Heart left ventricle (tissue), 16 donors: ENCODE measurements around the gene UBAP1L. TPM values are rescaled to one million over a fixed set of nuclear protein-coding genes. Genes with fewer than 3 reads are reported as not detected.

Source experiments
- ATAC-seq, 4 donors: fragments of 200-7000 bp; cut with Tn5 transposase; one replicate each; pipeline ENCODE4 v1.9.1; 2020 to 2022; ENCODE audit warnings: moderate library complexity in 4 of 4, mild to moderate bottlenecking in 3 of 4, moderate number of reproducible peaks in 1 of 4
- DNase-seq, 5 donors: peaks; one replicate each; pipeline ENCODE4 v3.0.0-alpha.2; 2020
- H3K27ac ChIP-seq, 12 donors: fragments of 200-600 bp; sonication (generic) in 4 of 12; one replicate each; pipeline versions ENCODE4 v1.5.0 to v1.8.0; 2016 to 2022; ENCODE audit warnings: mild to moderate bottlenecking in 2 of 12
- H3K27me3 ChIP-seq, 9 donors: fragments of 200-600 bp; sonication (generic) in 2 of 9; one replicate each; pipeline versions ENCODE4 v1.5.1 to v1.8.0; 2016 to 2022; ENCODE audit warnings: mild to moderate bottlenecking in 3 of 9
- H3K36me3 ChIP-seq, 9 donors: fragments of 200-600 bp; sonication (generic) in 2 of 9; one replicate each; pipeline versions ENCODE4 v1.5.0 to v1.8.0; 2018 to 2022; ENCODE audit warnings: mild to moderate bottlenecking in 2 of 9
- H3K4me1 ChIP-seq, 12 donors: fragments of 200-600 bp; sonication (generic) in 4 of 12; one replicate each; pipeline versions ENCODE4 v1.5.0 to v1.8.0; 2016 to 2022; ENCODE audit warnings: mild to moderate bottlenecking in 3 of 12
- H3K4me3 ChIP-seq, 12 donors: fragments of 200-600 bp; sonication (generic) in 4 of 12; one replicate each; pipeline versions ENCODE4 v1.5.0 to v1.8.0; 2017 to 2022; ENCODE audit warnings: mild to moderate bottlenecking in 9 of 12, moderate library complexity in 4 of 12
- H3K9me3 ChIP-seq, 12 donors: fragments of 200-600 bp; sonication (generic) in 4 of 12; one replicate each; pipeline versions ENCODE4 v1.5.0 to v1.8.0; 2016 to 2022; ENCODE audit warnings: mild to moderate bottlenecking in 1 of 12
- POLR2A ChIP-seq, 2 donors: fragments of 450-650 bp; IDR thresholded peaks; one replicate each; pipeline ENCODE4 v1.6.1; 2017; ENCODE audit warnings: antibody characterized with exemption in 2 of 2, mild to moderate bottlenecking in 2 of 2, moderate library complexity in 2 of 2
- WGBS, 4 donors: extraction: QIAGEN DNeasy Blood & Tissue Kit in 2 of 4; methylation state at CpG; one replicate each; pipeline versions ENCODE4 v1.1.5 to v1.1.7; 2013 to 2018; 5-methylcytosine and 5-hydroxymethylcytosine counted together
- intact Hi-C, 10 donors: fragments of 100-400 bp; cut with DNase I; formaldehyde crosslinking; loops; one replicate each; pipeline versions ENCODE4 v1.11.1 to v1.14.2; 2022
- polyA plus RNA-seq, 2 donors: library from polyadenylated mRNA; stranded (reverse); fragments of 200-250 nt; gene quantifications; one replicate each; pipeline ENCODE4 v1.2.3, GENCODE V29; 2013
- total RNA-seq, 9 donors: library from RNA; depleted of rRNA in 2 of 9; stranded (reverse); fragments of >200 nt in 2 of 9; fragmentation: NEBNext Ultra II Directional in 3 of 9; extraction: Animal tissue kit (Norgen Biotek cat#: 25700) in 3 of 9; gene quantifications; one replicate each; pipeline versions ENCODE4 v1.1.0 to v1.2.4, GENCODE V29; 2016 to 2023
- TF ChIP-seq, protein P1 (sequence below), 12 donors: fragments of 200-600 bp; sonication (generic) in 4 of 12; IDR thresholded peaks; one replicate each; pipeline versions ENCODE4 v1.5.0 to v1.8.0; 2018 to 2022; ENCODE audit warnings: antibody characterized with exemption in 12 of 12, mild to moderate bottlenecking in 5 of 12
- donor health status: ischemic (EF 13 %, LVEDD 7.1; RV severe dilation, severe dysfunction).
- donor health status: healthy with polysubstance abuse.
- donor health status: DM: no; HTN: yes; CAD: no.
- donor health status: DM: no; HTN: no; CAD: no.
- donor health status: ischemic (EF 25% LVEDD 6.9; RV normal size, moderate dysfunction).
- donor health status: ischemic (EF 25% LVEDD 5.7; RV mildly dilated, moderate dysfunction).
- donor health status: healthy.
- donor health status: DM: yes; HTN: yes; CAD: no.
- donor health status: ischemic (EF 35%, LVEDD 5.7; RV mildly dilated, moderate dysfunction).
- donor health status: nonischemic (EF 11% LVEDD 7.7; RV severe dilation, severe dysfunction).
- donor health status: DM: yes; HTN: yes; CAD: no.
- donor health status: PGD.
- donor health status: ischemic (EF 29% LVEDD 5.4; RV normal size, mild dysfunction).
- donor health status: nonischemic (EF 23%, LVEDD 6.1; RV moderate dilation, normal function).

UBAP1L gene
- total and polyA plus RNA-seq, 11 donors = 0.51 to 2.2 (median 1.3) TPM

DNA sequence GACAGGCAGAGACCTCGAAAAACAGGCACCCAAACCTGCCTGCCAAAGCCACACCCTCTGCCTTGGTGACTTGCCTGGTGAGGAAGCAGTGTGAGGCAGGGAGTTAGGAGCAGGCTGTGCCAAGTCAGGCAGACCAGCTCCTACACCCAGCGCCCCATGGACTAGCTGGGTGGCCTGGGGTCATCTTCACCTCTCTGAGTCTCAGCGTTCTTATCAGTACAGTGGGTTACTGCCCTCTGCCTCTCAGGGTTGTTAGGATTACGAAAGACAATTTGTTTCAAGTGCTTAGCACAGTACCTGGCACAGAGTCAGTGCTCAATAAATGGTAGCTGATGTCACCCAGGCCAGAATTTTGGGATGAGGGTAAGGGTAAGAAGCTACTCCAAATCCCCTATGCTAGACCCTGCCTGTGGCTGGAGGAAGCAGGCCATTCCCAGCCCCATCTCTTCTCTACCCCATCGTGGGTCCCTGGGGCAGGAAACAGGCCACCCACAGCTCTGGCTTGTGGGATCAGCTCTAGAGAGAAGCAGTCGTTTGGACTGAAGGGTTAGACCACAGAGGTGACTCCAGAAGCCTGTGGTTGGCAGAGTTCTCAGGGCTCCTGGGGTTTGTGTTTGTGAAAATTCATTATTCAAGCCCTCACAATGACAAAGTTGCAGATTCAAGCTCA is 59.7 kb downstream of the UBAP1L start:
- TF ChIP-seq, protein P1, sequence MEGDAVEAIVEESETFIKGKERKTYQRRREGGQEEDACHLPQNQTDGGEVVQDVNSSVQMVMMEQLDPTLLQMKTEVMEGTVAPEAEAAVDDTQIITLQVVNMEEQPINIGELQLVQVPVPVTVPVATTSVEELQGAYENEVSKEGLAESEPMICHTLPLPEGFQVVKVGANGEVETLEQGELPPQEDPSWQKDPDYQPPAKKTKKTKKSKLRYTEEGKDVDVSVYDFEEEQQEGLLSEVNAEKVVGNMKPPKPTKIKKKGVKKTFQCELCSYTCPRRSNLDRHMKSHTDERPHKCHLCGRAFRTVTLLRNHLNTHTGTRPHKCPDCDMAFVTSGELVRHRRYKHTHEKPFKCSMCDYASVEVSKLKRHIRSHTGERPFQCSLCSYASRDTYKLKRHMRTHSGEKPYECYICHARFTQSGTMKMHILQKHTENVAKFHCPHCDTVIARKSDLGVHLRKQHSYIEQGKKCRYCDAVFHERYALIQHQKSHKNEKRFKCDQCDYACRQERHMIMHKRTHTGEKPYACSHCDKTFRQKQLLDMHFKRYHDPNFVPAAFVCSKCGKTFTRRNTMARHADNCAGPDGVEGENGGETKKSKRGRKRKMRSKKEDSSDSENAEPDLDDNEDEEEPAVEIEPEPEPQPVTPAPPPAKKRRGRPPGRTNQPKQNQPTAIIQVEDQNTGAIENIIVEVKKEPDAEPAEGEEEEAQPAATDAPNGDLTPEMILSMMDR (IDR thresholded peaks at IDR 0.05) = no peak
- no peak for TF ChIP-seq POLR2A (IDR thresholded peaks at IDR 0.05)
- peak in 2 of 5 donors; percentile 64 to 69 for DNase-seq
- WGBS, 4 donors = 24 to 52% (median 50%) methylated on average over 4 to 6 of the region's 6 CpGs
- intact Hi-C loops = loop anchor here in 7 of 10 donors (2.0 to 10.0 kb wide), 6 partner anchors 23 to 239 kb away; partner anchors contain the start of gene RNU5A-1 (in 1 of the 7)
- Histone ChIP-seq H3K36me3 (peaks cover 0 to 35% (median 9%) of the 10 kb centered on the region in 9 donors), H3K4me3 (no peak overlapping the region), H3K4me1 (peaks cover 0 to 39% (median 19%) of the 10 kb centered on the region in 12 donors), H3K9me3 (peaks cover 0 to 3% (median 0%) of the 10 kb centered on the region in 12 donors), H3K27me3 (no peaks in the 10 kb centered on the region), H3K27ac (peak overlapping the region in 10 of 12 donors; percentile 8 to 61 (median 34))
- ATAC-seq = peak in 3 of 4 donors; percentile 21 to 72 (median 69)

DNA sequence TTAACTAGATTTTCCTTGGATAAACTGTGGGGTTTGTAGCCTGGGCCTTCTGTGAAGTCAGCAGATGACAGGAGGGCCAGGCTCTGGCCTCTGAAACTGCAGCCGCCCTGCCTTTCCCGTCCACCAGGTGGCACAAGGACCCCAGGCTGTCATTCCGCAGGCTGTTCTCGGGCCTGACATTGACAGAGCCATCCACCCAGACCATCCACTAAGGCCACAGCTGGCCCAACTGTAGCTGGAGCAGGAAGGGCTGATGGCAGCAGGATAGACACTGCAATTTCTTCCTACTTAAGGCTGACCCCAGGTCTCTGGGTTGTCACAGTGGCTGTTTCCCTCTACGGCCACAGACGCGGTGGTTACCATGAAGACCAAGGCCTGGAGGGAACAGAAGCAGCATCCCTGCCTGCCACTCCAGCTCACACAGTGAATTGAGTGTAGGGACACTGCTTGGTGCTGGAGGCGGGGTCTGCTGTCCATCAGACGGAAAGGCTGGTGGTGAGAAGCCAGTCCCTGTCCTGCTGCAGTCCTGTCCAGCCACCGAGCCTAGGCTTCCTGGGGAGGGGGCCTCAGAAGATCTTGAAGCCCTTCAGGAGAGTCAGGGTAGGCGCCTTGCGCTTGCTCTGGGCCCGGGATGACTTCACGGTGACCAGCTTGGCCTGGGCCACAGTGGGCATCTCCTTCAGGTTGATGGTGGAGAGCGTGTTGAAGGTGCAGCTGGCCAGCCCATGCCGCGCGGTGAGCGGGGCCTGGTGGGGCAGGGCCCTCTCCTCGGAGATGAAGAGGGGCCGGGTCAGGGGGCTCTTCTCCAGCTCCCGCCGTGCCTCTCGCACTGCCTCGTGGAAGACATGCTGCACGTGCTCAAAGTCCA is 60.4 kb downstream of the UBAP1L start:
- H3K9me3 ChIP-seq = no peaks in the 10 kb centered on the region
- peaks cover 0 to 35% (median 9%) of the 10 kb centered on the region in 9 donors for H3K36me3 ChIP-seq
- peaks cover 3 to 38% (median 19%) of the 10 kb centered on the region in 12 donors for H3K4me1 ChIP-seq
- ATAC-seq (peak; percentile 76 to 87 (median 82)), DNase-seq (peak; percentile 75 to 86 (median 78))
- no peaks in the 10 kb centered on the region for H3K27me3 ChIP-seq
- TF ChIP-seq POLR2A (IDR thresholded peaks at IDR 0.05) = no peak
- TF ChIP-seq, protein P1 (IDR thresholded peaks at IDR 0.05) = peak; percentile 81 to 96 (median 92)
- H3K27ac ChIP-seq = peak overlapping the region in 7 of 12 donors; percentile 16 to 61 (median 56)
- no peak overlapping the region for H3K4me3 ChIP-seq
- WGBS, 4 donors = 63 to 75% (median 73%) methylated on average over 20 to 26 of the region's 26 CpGs
- intact Hi-C loops = loop anchor here (1.0 to 10.0 kb wide), 10 partner anchors 24 to 240 kb away; partner anchors contain the start of gene RNU5A-1 (in 1 of the 10)

DNA sequence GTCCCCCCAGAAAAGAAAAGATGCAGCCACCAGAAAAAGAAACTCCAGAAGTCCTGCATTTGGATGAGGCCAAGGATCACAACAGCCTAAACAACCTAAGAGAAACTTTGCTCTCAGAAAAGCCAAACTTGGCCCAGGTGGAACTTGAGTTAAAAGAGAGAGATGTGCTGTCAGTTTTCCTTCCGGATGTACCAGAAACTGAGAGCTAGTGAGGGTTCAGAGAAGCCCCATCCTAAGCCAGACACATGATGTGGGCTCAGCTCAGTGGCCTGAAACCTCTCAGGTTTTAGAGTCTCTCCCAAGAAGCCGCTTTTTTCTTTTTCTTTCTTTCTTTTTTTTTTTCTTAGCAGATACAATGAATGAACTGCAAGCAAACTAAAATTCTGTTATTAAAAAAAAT is 62.0 kb downstream of the UBAP1L start:
- intact Hi-C loops = loop anchor here in 4 of 10 donors (5.0 to 10.0 kb wide), 4 partner anchors 34 to 242 kb away; partner anchors contain the start of gene RNU5A-1 (in 1 of the 4)

More for the DNA sequence above, 62.0 kb downstream of the UBAP1L start:
- peaks cover 3 to 35% (median 24%) of the 10 kb centered on the region in 12 donors for H3K4me1 ChIP-seq
- no peak for DNase-seq
- H3K27ac ChIP-seq = no peak overlapping the region
- H3K4me3 ChIP-seq = no peak overlapping the region
- H3K9me3 ChIP-seq = no peaks in the 10 kb centered on the region
- no peak for ATAC-seq
- no peak for TF ChIP-seq POLR2A (IDR thresholded peaks at IDR 0.05)
- TF ChIP-seq, protein P1 (IDR thresholded peaks at IDR 0.05) = no peak
- H3K27me3 ChIP-seq = no peaks in the 10 kb centered on the region
- 83 to 92% (median 85%) methylated on average over 2 of the region's 2 CpGs for WGBS, 4 donors
- peaks cover 0 to 23% (median 6%) of the 10 kb centered on the region in 9 donors for H3K36me3 ChIP-seq
